Calu3 (cell line): ENCODE data around the gene CUEDC1. TPM values are rescaled to one million over a fixed set of nuclear protein-coding genes. Genes with fewer than 3 reads are reported as not detected.

Source experiments
- BruUV-seq: library from RNA; stranded (reverse); fragments of 400-500 nt; replicated peaks from 2 replicates; lab custom pipeline; 2021; lab: Mats Ljungman, UMichigan
- CTCF ChIA-PET: fragments of 300-600 bp; sonication (Branson Sonifier 250); formaldehyde crosslinking; loops from one replicate; lab custom pipeline; 2022; ENCODE audit warnings: antibody characterized with exemption; lab: Charles Lee
- DNase-seq: peaks from one replicate; pipeline ENCODE4 v3.0.0; 2022
- H3K27ac Mint-ChIP-seq: one replicate; pipeline ENCODE4 v1.8.0; 2022; ENCODE audit warnings: mixed read lengths; ENCODE audit not compliant: unreplicated experiment
- H3K27me3 Mint-ChIP-seq: one replicate; pipeline ENCODE4 v1.8.0; 2022; ENCODE audit warnings: mixed read lengths; ENCODE audit not compliant: unreplicated experiment
- H3K36me3 Mint-ChIP-seq: one replicate; pipeline ENCODE4 v1.8.0; 2022; ENCODE audit warnings: mild to moderate bottlenecking, moderate library complexity, mixed read lengths; ENCODE audit not compliant: insufficient read depth, unreplicated experiment
- H3K4me1 Mint-ChIP-seq: one replicate; pipeline ENCODE4 v1.8.0; 2022; ENCODE audit warnings: mild to moderate bottlenecking, low read depth, mixed read lengths; ENCODE audit not compliant: unreplicated experiment
- H3K4me3 Mint-ChIP-seq: one replicate; pipeline ENCODE4 v1.8.0; 2022; ENCODE audit warnings: mild to moderate bottlenecking, low read depth, moderate library complexity, mixed read lengths; ENCODE audit not compliant: unreplicated experiment
- H3K9me3 Mint-ChIP-seq: one replicate; pipeline ENCODE4 v1.8.0; 2022; ENCODE audit warnings: low read depth, mixed read lengths; ENCODE audit not compliant: unreplicated experiment
- intact Hi-C: fragments of 100-400 bp; cut with micrococcal nuclease; formaldehyde crosslinking; loops from one replicate; pipeline ENCODE4 v1.10.0; 2022; ENCODE audit not compliant: unreplicated experiment
- total RNA-seq: library from RNA; stranded (reverse); gene quantifications from 2 replicates; pipeline ENCODE4 v1.2.3, GENCODE V29; 2022
- TF ChIP-seq, protein P1 (sequence below): fragments of 200-600 bp; IDR thresholded peaks from one replicate; pipeline ENCODE4 v1.8.0; 2022; ENCODE audit warnings: antibody characterized with exemption; ENCODE audit not compliant: unreplicated experiment

The CUEDC1 gene
- total RNA-seq, 1 experiment from 2014 or later = 30.9 TPM

DNA sequence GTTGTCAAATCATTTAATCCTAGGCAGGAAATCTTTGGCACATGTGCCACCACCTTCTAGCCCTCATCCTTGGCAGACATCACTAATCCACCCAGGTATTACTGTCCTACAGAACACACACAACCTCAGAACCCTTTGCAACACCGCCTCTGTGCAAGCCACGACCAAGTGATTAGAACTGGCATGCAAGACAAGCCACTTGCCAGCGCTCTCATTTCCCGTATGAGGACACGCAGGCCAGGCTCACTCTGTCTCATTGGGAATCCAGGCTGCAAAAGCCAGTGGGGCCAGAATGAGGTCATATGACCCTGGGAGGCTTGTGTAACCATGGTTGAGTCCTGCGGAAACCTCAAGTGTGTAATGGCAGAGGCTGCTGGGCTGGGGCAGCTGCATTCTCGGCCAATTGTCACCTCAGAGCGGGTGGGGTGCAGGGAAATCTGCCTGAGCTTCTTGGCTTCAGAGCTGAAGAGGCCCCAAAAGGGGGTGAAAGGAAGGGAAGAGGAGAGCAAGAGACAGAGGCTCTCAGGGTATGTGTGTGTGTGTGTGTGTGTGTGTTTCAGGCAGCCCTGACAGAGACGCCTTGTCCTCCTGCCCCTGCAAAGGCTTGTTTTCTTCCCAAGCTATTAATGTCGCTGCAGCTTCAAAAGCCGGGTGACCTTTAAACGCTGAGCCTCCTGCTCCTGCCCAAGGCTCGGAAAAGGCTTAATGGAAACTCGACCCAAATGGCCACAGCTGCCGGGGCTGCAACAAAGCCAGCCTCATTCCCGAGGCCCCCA is 62.2 kb downstream of the CUEDC1 start:
- H3K36me3 Mint-ChIP-seq = peaks cover 21% of the 10 kb centered on the region
- intact Hi-C loops = no loop called here
- BruUV-seq = no TSS peak
- H3K27ac Mint-ChIP-seq = peak overlapping the region; percentile 74
- TF ChIP-seq, protein P1, sequence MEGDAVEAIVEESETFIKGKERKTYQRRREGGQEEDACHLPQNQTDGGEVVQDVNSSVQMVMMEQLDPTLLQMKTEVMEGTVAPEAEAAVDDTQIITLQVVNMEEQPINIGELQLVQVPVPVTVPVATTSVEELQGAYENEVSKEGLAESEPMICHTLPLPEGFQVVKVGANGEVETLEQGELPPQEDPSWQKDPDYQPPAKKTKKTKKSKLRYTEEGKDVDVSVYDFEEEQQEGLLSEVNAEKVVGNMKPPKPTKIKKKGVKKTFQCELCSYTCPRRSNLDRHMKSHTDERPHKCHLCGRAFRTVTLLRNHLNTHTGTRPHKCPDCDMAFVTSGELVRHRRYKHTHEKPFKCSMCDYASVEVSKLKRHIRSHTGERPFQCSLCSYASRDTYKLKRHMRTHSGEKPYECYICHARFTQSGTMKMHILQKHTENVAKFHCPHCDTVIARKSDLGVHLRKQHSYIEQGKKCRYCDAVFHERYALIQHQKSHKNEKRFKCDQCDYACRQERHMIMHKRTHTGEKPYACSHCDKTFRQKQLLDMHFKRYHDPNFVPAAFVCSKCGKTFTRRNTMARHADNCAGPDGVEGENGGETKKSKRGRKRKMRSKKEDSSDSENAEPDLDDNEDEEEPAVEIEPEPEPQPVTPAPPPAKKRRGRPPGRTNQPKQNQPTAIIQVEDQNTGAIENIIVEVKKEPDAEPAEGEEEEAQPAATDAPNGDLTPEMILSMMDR = peak; percentile 12
- H3K9me3 Mint-ChIP-seq = no peaks in the 10 kb centered on the region
- peak overlapping the region; percentile 52 for H3K4me3 Mint-ChIP-seq
- H3K27me3 Mint-ChIP-seq = no peaks in the 10 kb centered on the region
- CTCF ChIA-PET = interaction anchor here (0.6 to 2.5 kb wide), 13 partner anchors 8 to 107 kb away, joined by 3 to 11 read pairs (median 3); partner anchors contain the start of genes CUEDC1 and VEZF1
- DNase-seq = peak; percentile 74
- peaks cover 38% of the 10 kb centered on the region for H3K4me1 Mint-ChIP-seq

- Mint-ChIP-seq H3K27ac (peak overlapping the region; percentile 74), H3K4me3 (peak overlapping the region; percentile 52), H3K4me1 (peaks cover 36% of the 10 kb centered on the region), H3K27me3 (no peaks in the 10 kb centered on the region), H3K36me3 (peaks cover 21% of the 10 kb centered on the region), H3K9me3 (no peaks in the 10 kb centered on the region)
- TF ChIP-seq, protein P1 = peak; percentile 82
- BruUV-seq = no TSS peak
- intact Hi-C loops = no loop called here
- DNase-seq = peak; percentile 86
- CTCF ChIA-PET = interaction anchor here (0.6 to 2.5 kb wide), 13 partner anchors 9 to 107 kb away, joined by 3 to 11 read pairs (median 3); partner anchors contain the start of genes CUEDC1 and VEZF1
Measured at GRCh38 chr17:57892146-57892819, 62.9 kb downstream of the CUEDC1 start.

DNA sequence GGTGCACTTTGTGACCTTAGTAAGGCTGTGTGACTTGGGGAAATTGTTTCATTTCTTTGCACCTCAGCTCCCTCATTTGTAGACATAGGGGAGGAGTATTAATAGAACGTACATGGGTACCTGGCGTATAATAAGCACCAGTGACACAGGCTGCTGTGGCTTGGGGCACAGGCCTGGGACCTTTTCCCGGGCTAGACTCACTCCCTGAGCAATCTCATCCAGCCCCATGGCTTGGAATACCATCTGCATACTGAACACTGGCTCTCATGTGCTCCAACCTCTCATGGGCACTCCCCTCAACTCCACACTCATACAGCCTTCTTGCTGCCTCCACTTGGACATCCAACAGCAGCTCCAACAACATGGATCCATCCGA is 64.4 kb downstream of the CUEDC1 start:
- no peak overlapping the region for H3K4me3 Mint-ChIP-seq
- TF ChIP-seq, protein P1 = no peak
- peak overlapping the region; percentile 56 for H3K27ac Mint-ChIP-seq
- H3K4me1 Mint-ChIP-seq = peaks cover 36% of the 10 kb centered on the region
- intact Hi-C loops = no loop called here
- H3K9me3 Mint-ChIP-seq = no peaks in the 10 kb centered on the region
- H3K27me3 Mint-ChIP-seq = no peaks in the 10 kb centered on the region
- H3K36me3 Mint-ChIP-seq = peaks cover 21% of the 10 kb centered on the region
- no peak for DNase-seq
- BruUV-seq = no TSS peak
- CTCF ChIA-PET = interaction anchor here (1.0 kb wide), 1 partner anchor 64 kb away, joined by 4 read pairs; no protein-coding TSS in a partner anchor

GRCh38 chr17:57889892-57890856 is 65.0 kb downstream of the CUEDC1 start:
- Mint-ChIP-seq H3K36me3 (peaks cover 21% of the 10 kb centered on the region), H3K9me3 (no peaks in the 10 kb centered on the region), H3K27me3 (no peaks in the 10 kb centered on the region), H3K4me3 (no peak overlapping the region), H3K4me1 (peaks cover 36% of the 10 kb centered on the region), H3K27ac (peak overlapping the region; percentile 56)
- intact Hi-C loops = no loop called here
- TF ChIP-seq, protein P1 = no peak
- BruUV-seq = no TSS peak
- peak; percentile 55 for DNase-seq
- CTCF ChIA-PET = interaction anchor here (1.0 to 1.1 kb wide), 2 partner anchors 54 to 64 kb away, joined by 3 to 4 read pairs; no protein-coding TSS in a partner anchor
